K562 (cell line): ENCODE measurements around the gene SHISA8. TPM values are rescaled to one million over a fixed set of nuclear protein-coding genes. Genes with fewer than 3 reads are reported as not detected.

Experiments
- BDP1 ChIP-seq: IDR thresholded peaks from 3 replicates; pipeline ENCODE4 v1.6.1; 2011; ENCODE audit not compliant: insufficient read length, insufficient read depth
- HIVEP1 ChIP-seq: fragments of 250-450 bp; sonication (Bioruptor Pico); IDR thresholded peaks from 2 replicates; pipeline ENCODE4 v1.4.0; 2020; ENCODE audit warnings: mild to moderate bottlenecking
- MGA ChIP-seq: fragments of 450-650 bp; IDR thresholded peaks from 2 replicates; pipeline ENCODE4 v1.6.1; 2016; ENCODE audit warnings: mild to moderate bottlenecking, moderate library complexity
- RCOR1 ChIP-seq, 2 experiments: IDR thresholded peaks; 2 replicates each; pipeline ENCODE4 v1.6.1; 2012; ENCODE audit warnings: low read depth in 2 of 2, low read length in 2 of 2, borderline replicate concordance in 1 of 2, improper control_type of control experiment in 1 of 2
- ZNF318 ChIP-seq, 2 experiments: fragments of 450-650 bp; IDR thresholded peaks; 2 replicates each; pipeline ENCODE4 v1.6.1; 2016; ENCODE audit warnings: mild to moderate bottlenecking in 2 of 2, borderline replicate concordance in 1 of 2, low read depth in 1 of 2, moderate library complexity in 1 of 2
- ZNF695 ChIP-seq: fragments of 450-650 bp; formaldehyde crosslinking; IDR thresholded peaks from 2 replicates; pipeline ENCODE4 v1.4.0; 2020; ENCODE audit warnings: mild to moderate bottlenecking, moderate library complexity
- ZNF75A ChIP-seq: fragments of 450-650 bp; formaldehyde crosslinking; IDR thresholded peaks from 2 replicates; pipeline ENCODE4 v1.4.0; 2020; ENCODE audit warnings: mild to moderate bottlenecking
- polyA plus RNA-seq, 8 experiments: library from polyadenylated mRNA; depleted of rRNA in 4 of 8; stranded (reverse) in 5 of 8; unstranded in 3 of 8; fragments of >200 nt; fragmentation: Nextera tagmentation in 2 of 8; fragmentation: Illumina TruSeq in 1 of 8; extraction: Ambion mirVana in 2 of 8; extraction: Trizol in 1 of 8; gene quantifications; 2 replicates each; pipeline versions ENCODE4 v1.2.1 to v1.2.3, GENCODE V29; 2011 to 2014; ENCODE audit warnings: inconsistent platforms in 1 of 8, missing spikeins in 1 of 8
- total RNA-seq, 7 experiments: library from RNA; depleted of rRNA in 6 of 7; stranded (reverse); fragments of >200 nt in 6 of 7; fragmentation: Illumina TruSeq in 2 of 7; extraction: Trizol in 2 of 7; gene quantifications; 2 replicates each; pipeline versions ENCODE4 v1.2.1 to v1.2.3, GENCODE V29; 2011 to 2021; ENCODE audit warnings: low replicate concordance in 1 of 7

Gene SHISA8
- total and polyA plus RNA-seq, 9 of the 15 experiments (the other 6 are each of a cell fraction or from before 2014, with no cell fraction given) = 0.07 to 3.3 (median 1.1) TPM; not detected in 4

- TF ChIP-seq MGA (no peak), RCOR1 (IDR thresholded peaks at IDR 0.05; ENCODE audit: borderline replicate concordance in 1 of 2, low read depth in 2 of 2, low read length in 2 of 2) (no peak), ZNF318 (IDR thresholded peaks at IDR 0.05; ENCODE audit: borderline replicate concordance in 1 of 2, low read depth in 1 of 2) (no peak), BDP1 (no peak), ZNF75A (no peak), ZNF695 (CRISPR knock-in tag) (no peak), HIVEP1 (CRISPR knock-in tag) (no peak)
These were observed 2.4 kb downstream of the SHISA8 start (continued) for GRCh38 chr22:41912338-41913039.
